Astrocyte of the cerebellum (primary cell): ENCODE results near the gene YPEL5.
"Not testable (repeated sequence)": the region's sequence is repeated elsewhere in the genome, so short reads cannot be mapped to it uniquely, and the experiment has no call there.

Experiments
- DNase-seq: peaks from one replicate; pipeline ENCODE4 v3.0.0-alpha.2; 2011; ENCODE audit warnings: low read depth
- H3K4me3 ChIP-seq: 2 replicates; pipeline ENCODE4 v1.5.1; 2011; ENCODE audit warnings: mild to moderate bottlenecking, low read depth, low read length, moderate library complexity
- CTCF ChIP-seq: IDR thresholded peaks from 2 replicates; pipeline ENCODE4 v1.5.1; 2012; ENCODE audit warnings: low read length, low read depth, moderate library complexity, mild to moderate bottlenecking; ENCODE audit errors: missing control alignments
- in situ Hi-C: cut with HindIII; loops from 2 replicates; pipeline ENCODE4 v1.10.0; 2017; ENCODE audit warnings: low sequenced_read_pairs

Gene YPEL5

GRCh38 chr2:30108192-30108591 lies 38.6 kb upstream of the YPEL5 start:
- H3K4me3 ChIP-seq = no peak overlapping the region
- TF ChIP-seq CTCF = no peak
- in situ Hi-C loops = no loop called here
- no peak for DNase-seq

- in situ Hi-C loops = no loop called here
These were observed 38.0 kb upstream of the YPEL5 start for GRCh38 chr2:30108851-30109250.

GRCh38 chr2:30109856-30110255 lies 37.0 kb upstream of the YPEL5 start:
- no peak for DNase-seq
- in situ Hi-C loops = no loop called here
- no peak for TF ChIP-seq CTCF
- H3K4me3 ChIP-seq = no peak overlapping the region

More at GRCh38 chr2:30108851-30109250, 38.0 kb upstream of the YPEL5 start:
- no peak overlapping the region for H3K4me3 ChIP-seq
- no peak for DNase-seq
- no peak for TF ChIP-seq CTCF

- no peak overlapping the region for H3K4me3 ChIP-seq
- no peak for DNase-seq
These were observed 36.0 kb upstream of the YPEL5 start for GRCh38 chr2:30110773-30111172.

GRCh38 chr2:30111186-30111585 lies 35.6 kb upstream of the YPEL5 start:
- in situ Hi-C loops, DNase-seq, H3K4me3 ChIP-seq: not testable (repeated sequence)

More at GRCh38 chr2:30110773-30111172, 36.0 kb upstream of the YPEL5 start:
- in situ Hi-C loops = no loop called here
- TF ChIP-seq CTCF = no peak

GRCh38 chr2:30112561-30112960 lies 34.2 kb upstream of the YPEL5 start:
- H3K4me3 ChIP-seq = no peak overlapping the region
- in situ Hi-C loops = no loop called here
- no peak for DNase-seq
- no peak for TF ChIP-seq CTCF

- in situ Hi-C loops = no loop called here
- no peak overlapping the region for H3K4me3 ChIP-seq
- TF ChIP-seq CTCF = no peak
- DNase-seq = peak; percentile 61
These were observed 33.1 kb upstream of the YPEL5 start for GRCh38 chr2:30113617-30114293.
